Activated T-cell treated with anti-CD3 and anti-CD28 coated beads, Interleukin-2, amount 50 U/mL, for 24 hours (primary cell): ENCODE measurements around the gene AHCYL2.
"Not testable (repeated sequence)": the region's sequence is repeated elsewhere in the genome, so short reads cannot be mapped to it uniquely, and the experiment has no call there.

ENCODE experiments used
- DNase-seq: peaks from one replicate; pipeline ENCODE4 v3.0.0-alpha.2; 2020
- H3K27ac Mint-ChIP-seq: 2 replicates; pipeline ENCODE4 v1.8.0; 2020; ENCODE audit warnings: mild to moderate bottlenecking, mixed read lengths
- H3K27me3 Mint-ChIP-seq: 2 replicates; pipeline ENCODE4 v1.8.0; 2020; ENCODE audit warnings: mixed read lengths
- H3K36me3 Mint-ChIP-seq: 2 replicates; pipeline ENCODE4 v1.8.0; 2020; ENCODE audit warnings: low read depth, mixed read lengths
- H3K4me1 Mint-ChIP-seq: 2 replicates; pipeline ENCODE4 v1.8.0; 2020; ENCODE audit warnings: low read depth, mixed read lengths
- H3K4me3 Mint-ChIP-seq: 2 replicates; pipeline ENCODE4 v1.8.0; 2020; ENCODE audit warnings: mild to moderate bottlenecking, moderate library complexity, mixed read lengths
- H3K9me3 Mint-ChIP-seq: 2 replicates; pipeline ENCODE4 v1.8.0; 2020; ENCODE audit warnings: mixed read lengths

The AHCYL2 gene

GRCh38 chr7:129252128-129252527, 27.3 kb downstream of the AHCYL2 start:
- Mint-ChIP-seq H3K4me1 (peaks cover 6% of the 10 kb centered on the region), H3K36me3 (no peaks in the 10 kb centered on the region), H3K27me3 (no peaks in the 10 kb centered on the region), H3K27ac (no peak overlapping the region), H3K4me3 (no peak overlapping the region), H3K9me3 (no peaks in the 10 kb centered on the region)
- no peak for DNase-seq

GRCh38 chr7:129252603-129253002, 27.8 kb downstream of the AHCYL2 start:
- not testable (repeated sequence) for H3K4me1 Mint-ChIP-seq, H3K9me3 Mint-ChIP-seq, H3K4me3 Mint-ChIP-seq, H3K27ac Mint-ChIP-seq, H3K27me3 Mint-ChIP-seq, H3K36me3 Mint-ChIP-seq, DNase-seq

GRCh38 chr7:129255800-129256199, 31.0 kb downstream of the AHCYL2 start:
- Mint-ChIP-seq H3K27me3 (no peaks in the 10 kb centered on the region), H3K36me3 (no peaks in the 10 kb centered on the region), H3K4me3 (no peak overlapping the region), H3K4me1 (peaks cover 17% of the 10 kb centered on the region), H3K27ac (no peak overlapping the region), H3K9me3 (no peaks in the 10 kb centered on the region)
- DNase-seq, result no peak

GRCh38 chr7:129256221-129256620, 31.4 kb downstream of the AHCYL2 start:
- Mint-ChIP-seq H3K27me3 (no peaks in the 10 kb centered on the region), H3K36me3 (no peaks in the 10 kb centered on the region), H3K4me3 (no peak overlapping the region), H3K4me1 (peaks cover 16% of the 10 kb centered on the region), H3K27ac (no peak overlapping the region), H3K9me3 (no peaks in the 10 kb centered on the region)
- DNase-seq, result no peak

GRCh38 chr7:129257168-129257567, 32.3 kb downstream of the AHCYL2 start:
- Mint-ChIP-seq H3K27me3 (no peaks in the 10 kb centered on the region), H3K27ac (no peak overlapping the region), H3K36me3 (no peaks in the 10 kb centered on the region), H3K4me3 (no peak overlapping the region), H3K4me1 (peaks cover 20% of the 10 kb centered on the region), H3K9me3 (no peaks in the 10 kb centered on the region)
- DNase-seq, result no peak

- no peak overlapping the region for H3K4me3 Mint-ChIP-seq
- H3K9me3 Mint-ChIP-seq, result no peaks in the 10 kb centered on the region
- H3K4me1 Mint-ChIP-seq, result peaks cover 20% of the 10 kb centered on the region
- H3K27me3 Mint-ChIP-seq, result no peaks in the 10 kb centered on the region
- no peak for DNase-seq
- H3K36me3 Mint-ChIP-seq, result no peaks in the 10 kb centered on the region
- no peak overlapping the region for H3K27ac Mint-ChIP-seq
Observed at GRCh38 chr7:129258649-129259389, 34.0 kb downstream of the AHCYL2 start.

GRCh38 chr7:129262324-129262723, 37.5 kb downstream of the AHCYL2 start:
- H3K36me3 Mint-ChIP-seq, result no peaks in the 10 kb centered on the region
- no peak overlapping the region for H3K4me3 Mint-ChIP-seq
- H3K27ac Mint-ChIP-seq, result no peak overlapping the region
- no peaks in the 10 kb centered on the region for H3K27me3 Mint-ChIP-seq
- H3K4me1 Mint-ChIP-seq, result peaks cover 20% of the 10 kb centered on the region
- H3K9me3 Mint-ChIP-seq, result no peaks in the 10 kb centered on the region
- DNase-seq, result no peak

- no peak overlapping the region for H3K27ac Mint-ChIP-seq
Observed at GRCh38 chr7:129263168-129263567, 38.3 kb downstream of the AHCYL2 start.

GRCh38 chr7:129264534-129264933, 39.7 kb downstream of the AHCYL2 start:
- Mint-ChIP-seq H3K4me1 (peaks cover 14% of the 10 kb centered on the region), H3K27me3 (no peaks in the 10 kb centered on the region), H3K36me3 (no peaks in the 10 kb centered on the region), H3K4me3 (no peak overlapping the region), H3K27ac (no peak overlapping the region), H3K9me3 (no peaks in the 10 kb centered on the region)
- no peak for DNase-seq

More at GRCh38 chr7:129263168-129263567, 38.3 kb downstream of the AHCYL2 start:
- DNase-seq, result no peak
- Mint-ChIP-seq H3K36me3 (no peaks in the 10 kb centered on the region), H3K9me3 (no peaks in the 10 kb centered on the region), H3K4me1 (peaks cover 24% of the 10 kb centered on the region), H3K27me3 (no peaks in the 10 kb centered on the region), H3K4me3 (no peak overlapping the region)

- no peak overlapping the region for H3K27ac Mint-ChIP-seq
Observed at GRCh38 chr7:129265328-129265727, 40.5 kb downstream of the AHCYL2 start.

GRCh38 chr7:129266181-129266580, 41.4 kb downstream of the AHCYL2 start:
- H3K27me3 Mint-ChIP-seq, result no peaks in the 10 kb centered on the region
- no peak for DNase-seq
- no peak overlapping the region for H3K4me3 Mint-ChIP-seq
- H3K9me3 Mint-ChIP-seq, result no peaks in the 10 kb centered on the region
- no peak overlapping the region for H3K27ac Mint-ChIP-seq
- peaks cover 13% of the 10 kb centered on the region for H3K4me1 Mint-ChIP-seq
- H3K36me3 Mint-ChIP-seq, result no peaks in the 10 kb centered on the region

More at GRCh38 chr7:129265328-129265727, 40.5 kb downstream of the AHCYL2 start:
- Mint-ChIP-seq H3K9me3 (no peaks in the 10 kb centered on the region), H3K4me1 (peaks cover 8% of the 10 kb centered on the region), H3K27me3 (no peaks in the 10 kb centered on the region), H3K36me3 (no peaks in the 10 kb centered on the region), H3K4me3 (no peak overlapping the region)
- no peak for DNase-seq

GRCh38 chr7:129270077-129270476, 45.2 kb downstream of the AHCYL2 start:
- H3K27me3 Mint-ChIP-seq, result no peaks in the 10 kb centered on the region
- H3K4me3 Mint-ChIP-seq, result no peak overlapping the region
- H3K9me3 Mint-ChIP-seq, result no peaks in the 10 kb centered on the region
- H3K4me1 Mint-ChIP-seq, result peaks cover 14% of the 10 kb centered on the region
- H3K36me3 Mint-ChIP-seq, result peaks cover 5% of the 10 kb centered on the region
- no peak overlapping the region for H3K27ac Mint-ChIP-seq
- no peak for DNase-seq

GRCh38 chr7:129271500-129272355, 46.9 kb downstream of the AHCYL2 start:
- H3K36me3 Mint-ChIP-seq, result peaks cover 5% of the 10 kb centered on the region
- H3K4me1 Mint-ChIP-seq, result peaks cover 14% of the 10 kb centered on the region
- H3K9me3 Mint-ChIP-seq, result no peaks in the 10 kb centered on the region
- H3K27me3 Mint-ChIP-seq, result no peaks in the 10 kb centered on the region
- peak overlapping the region; percentile 53 for H3K4me3 Mint-ChIP-seq
- H3K27ac Mint-ChIP-seq, result no peak overlapping the region
- peak; percentile 37 for DNase-seq

GRCh38 chr7:129273936-129274335, 49.1 kb downstream of the AHCYL2 start:
- DNase-seq, result no peak
- Mint-ChIP-seq H3K27ac (no peak overlapping the region), H3K36me3 (peaks cover 5% of the 10 kb centered on the region), H3K9me3 (no peaks in the 10 kb centered on the region), H3K4me3 (no peak overlapping the region), H3K4me1 (peaks cover 11% of the 10 kb centered on the region), H3K27me3 (no peaks in the 10 kb centered on the region)

GRCh38 chr7:129277629-129278028, 52.8 kb downstream of the AHCYL2 start:
- H3K4me1 Mint-ChIP-seq, result peaks cover 5% of the 10 kb centered on the region

More at GRCh38 chr7:129277629-129278028, 52.8 kb downstream of the AHCYL2 start:
- H3K27me3 Mint-ChIP-seq, result no peaks in the 10 kb centered on the region
- H3K9me3 Mint-ChIP-seq, result no peaks in the 10 kb centered on the region
- peaks cover 11% of the 10 kb centered on the region for H3K36me3 Mint-ChIP-seq
- no peak for DNase-seq
- no peak overlapping the region for H3K27ac Mint-ChIP-seq
- no peak overlapping the region for H3K4me3 Mint-ChIP-seq
